ENCODE measurements around the gene SH3BGR.

SH3BGR gene

DNA sequence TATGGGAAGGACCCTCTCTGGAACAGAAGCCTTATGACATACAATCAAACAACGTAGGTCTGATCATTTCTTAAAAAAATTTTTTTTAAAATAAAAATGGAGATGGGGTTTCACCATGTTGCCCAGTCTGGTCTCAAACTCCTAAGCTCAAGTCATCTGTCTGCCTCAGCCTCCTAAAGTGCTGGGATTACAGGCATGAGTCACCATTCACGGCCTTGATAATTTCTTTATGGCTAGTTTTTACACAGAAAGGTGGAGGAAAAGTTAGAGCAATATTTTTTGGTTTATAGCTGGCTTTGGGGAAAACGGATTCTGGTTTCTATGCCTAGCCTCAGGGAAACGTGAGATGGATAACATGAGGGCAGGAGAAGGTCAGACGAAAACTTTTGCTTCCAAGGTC is 91.0 kb downstream of the SH3BGR start:
- no peak overlapping the region for H3K4me3 ChIP-seq (ENCODE audit: control insufficient read depth in 1 of 7, extremely low read depth in 1 of 7, insufficient read depth in 4 of 7, low read depth in 2 of 7, low read length in 6 of 7)
- WGBS (ENCODE audit: insufficient coverage): 97% methylated on average over 3 of the region's 5 CpGs
- no peaks in the 10 kb centered on the region for H3K36me3 ChIP-seq (ENCODE audit: control insufficient read depth in 4 of 4, insufficient read depth in 4 of 4, low read length in 3 of 4)
- peaks cover 0 to 4% (median 2%) of the 10 kb centered on the region in 5 experiments for H3K9me3 ChIP-seq (ENCODE audit: control extremely low read depth in 1 of 5, control insufficient read depth in 4 of 5, insufficient read depth in 2 of 5, low read depth in 1 of 5, low read length in 4 of 5)
- H3K4me1 ChIP-seq (ENCODE audit: control extremely low read depth in 1 of 4, control insufficient read depth in 4 of 4, insufficient read depth in 4 of 4, low read length in 3 of 4): no peaks in the 10 kb centered on the region
- POLR2A ChIA-PET: no interaction called here
- CTCF ChIA-PET: no interaction called here
- peaks cover 0 to 9% (median 0%) of the 10 kb centered on the region in 5 experiments for H3K27me3 ChIP-seq (replicated peaks in 2 of 5; ENCODE audit: control insufficient read depth in 4 of 5, insufficient read depth in 5 of 5, low read length in 4 of 5)
- no peak overlapping the region for H3K27ac ChIP-seq (ENCODE audit: insufficient read depth in 1 of 2, low read depth in 1 of 2, low read length in 2 of 2, poor library complexity in 1 of 2, severe bottlenecking in 2 of 2)
- DNase-seq: no peak

DNA sequence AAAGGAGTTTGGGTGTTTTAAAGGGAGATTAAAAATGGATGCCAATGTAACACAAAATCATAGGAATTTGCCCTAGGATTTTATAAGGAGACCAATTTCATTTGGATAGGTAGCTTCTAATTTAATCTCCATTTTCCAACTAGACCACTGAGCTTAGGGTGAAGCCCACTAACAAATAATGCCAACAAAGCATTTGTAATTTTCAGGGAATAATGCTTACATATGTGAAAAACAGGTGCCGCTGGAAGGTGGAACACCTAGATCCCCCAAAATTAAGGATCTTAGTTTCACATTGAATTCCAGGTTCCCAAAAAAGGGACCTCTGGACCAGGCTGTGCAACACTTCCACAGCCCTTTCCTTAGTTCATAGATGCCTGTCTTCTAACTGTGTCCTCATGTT is 94.8 kb downstream of the SH3BGR start:
- Histone ChIP-seq H3K4me1 (ENCODE audit: control extremely low read depth in 1 of 4, control insufficient read depth in 4 of 4, insufficient read depth in 4 of 4, low read length in 3 of 4) (no peaks in the 10 kb centered on the region), H3K27ac (ENCODE audit: insufficient read depth in 1 of 2, low read depth in 1 of 2, low read length in 2 of 2, poor library complexity in 1 of 2, severe bottlenecking in 2 of 2) (no peak overlapping the region), H3K4me3 (ENCODE audit: control insufficient read depth in 1 of 7, extremely low read depth in 1 of 7, insufficient read depth in 4 of 7, low read depth in 2 of 7, low read length in 6 of 7) (no peak overlapping the region), H3K36me3 (ENCODE audit: control insufficient read depth in 4 of 4, insufficient read depth in 4 of 4, low read length in 3 of 4) (no peaks in the 10 kb centered on the region), H3K27me3 (replicated peaks in 2 of 5; ENCODE audit: control insufficient read depth in 4 of 5, insufficient read depth in 5 of 5, low read length in 4 of 5) (no peaks in the 10 kb centered on the region), H3K9me3 (ENCODE audit: control extremely low read depth in 1 of 5, control insufficient read depth in 4 of 5, insufficient read depth in 2 of 5, low read depth in 1 of 5, low read length in 4 of 5) (peaks cover 0 to 4% (median under 1%) of the 10 kb centered on the region in 5 experiments)
- CTCF ChIA-PET: no interaction called here
- WGBS (ENCODE audit: insufficient coverage): no CpG with 5 or more reads among the region's 1 CpG
- POLR2A ChIA-PET: no interaction called here
- DNase-seq: no peak

DNA sequence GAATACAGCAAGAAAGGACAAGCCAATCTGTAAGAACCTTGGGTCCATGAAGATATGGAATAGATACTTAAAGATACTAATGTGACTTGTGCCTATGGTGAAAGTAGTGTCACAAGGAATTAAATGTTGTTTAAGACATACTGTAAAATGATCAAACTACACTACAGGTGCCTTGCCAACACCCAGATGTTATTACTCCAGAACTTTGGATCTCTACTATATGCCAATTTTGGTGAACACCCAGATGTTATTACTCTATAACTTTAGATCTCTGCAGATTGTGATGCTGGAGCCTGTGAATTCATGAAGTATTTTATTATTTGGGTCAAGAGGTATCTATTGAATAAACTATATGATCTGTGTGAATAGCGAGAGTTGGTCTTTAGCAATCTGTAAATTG is 101.1 kb downstream of the SH3BGR start:
- Histone ChIP-seq H3K9me3 (ENCODE audit: control extremely low read depth in 1 of 5, control insufficient read depth in 4 of 5, insufficient read depth in 2 of 5, low read depth in 1 of 5, low read length in 4 of 5) (peaks cover 0 to 4% (median 0%) of the 10 kb centered on the region in 5 experiments), H3K27me3 (replicated peaks in 2 of 5; ENCODE audit: control insufficient read depth in 4 of 5, insufficient read depth in 5 of 5, low read length in 4 of 5) (peaks cover 0 to 7% (median 0%) of the 10 kb centered on the region in 5 experiments), H3K27ac (ENCODE audit: insufficient read depth in 1 of 2, low read depth in 1 of 2, low read length in 2 of 2, poor library complexity in 1 of 2, severe bottlenecking in 2 of 2) (no peak overlapping the region), H3K36me3 (ENCODE audit: control insufficient read depth in 4 of 4, insufficient read depth in 4 of 4, low read length in 3 of 4) (no peaks in the 10 kb centered on the region), H3K4me1 (ENCODE audit: control extremely low read depth in 1 of 4, control insufficient read depth in 4 of 4, insufficient read depth in 4 of 4, low read length in 3 of 4) (no peaks in the 10 kb centered on the region), H3K4me3 (ENCODE audit: control insufficient read depth in 1 of 7, extremely low read depth in 1 of 7, insufficient read depth in 4 of 7, low read depth in 2 of 7, low read length in 6 of 7) (no peak overlapping the region)
- WGBS (ENCODE audit: insufficient coverage): no CpG with 5 or more reads among the region's 1 CpG
- CTCF ChIA-PET: no interaction called here
- POLR2A ChIA-PET: no interaction called here
- DNase-seq: no peak

DNA sequence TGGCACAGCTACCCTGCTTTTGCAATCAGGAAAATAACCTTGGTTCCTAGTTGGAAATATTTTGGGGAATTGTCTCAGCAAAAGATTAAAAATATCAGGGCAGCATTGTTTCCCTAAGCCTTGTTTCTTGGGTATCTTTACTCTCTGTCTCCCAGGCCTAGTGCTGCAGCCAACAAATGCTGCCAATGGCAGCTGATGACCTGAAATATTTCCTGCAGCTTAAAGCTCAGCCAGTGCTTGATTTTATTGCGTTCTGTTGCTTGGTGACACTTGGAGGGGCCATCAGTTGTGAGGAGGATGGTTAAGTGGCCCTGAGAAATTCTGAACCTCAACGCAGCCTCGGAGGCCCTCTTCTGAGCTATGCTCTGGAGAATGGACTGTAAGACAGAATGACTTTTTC is 101.6 kb downstream of the SH3BGR start:
- DNase-seq: no peak
- H3K4me3 ChIP-seq (ENCODE audit: control insufficient read depth in 1 of 7, extremely low read depth in 1 of 7, insufficient read depth in 4 of 7, low read depth in 2 of 7, low read length in 6 of 7): no peak overlapping the region
- H3K4me1 ChIP-seq (ENCODE audit: control extremely low read depth in 1 of 4, control insufficient read depth in 4 of 4, insufficient read depth in 4 of 4, low read length in 3 of 4): no peaks in the 10 kb centered on the region
- peaks cover 0 to 7% (median 0%) of the 10 kb centered on the region in 5 experiments for H3K27me3 ChIP-seq (replicated peaks in 2 of 5; ENCODE audit: control insufficient read depth in 4 of 5, insufficient read depth in 5 of 5, low read length in 4 of 5)
- H3K27ac ChIP-seq (ENCODE audit: insufficient read depth in 1 of 2, low read depth in 1 of 2, low read length in 2 of 2, poor library complexity in 1 of 2, severe bottlenecking in 2 of 2): no peak overlapping the region
- H3K36me3 ChIP-seq (ENCODE audit: control insufficient read depth in 4 of 4, insufficient read depth in 4 of 4, low read length in 3 of 4): no peaks in the 10 kb centered on the region
- peaks cover 0 to 4% (median 0%) of the 10 kb centered on the region in 5 experiments for H3K9me3 ChIP-seq (ENCODE audit: control extremely low read depth in 1 of 5, control insufficient read depth in 4 of 5, insufficient read depth in 2 of 5, low read depth in 1 of 5, low read length in 4 of 5)
- ChIA-PET CTCF (no interaction called here), POLR2A (no interaction called here)
- WGBS (ENCODE audit: insufficient coverage): 20% methylated on average over 2 of the region's 3 CpGs

DNA sequence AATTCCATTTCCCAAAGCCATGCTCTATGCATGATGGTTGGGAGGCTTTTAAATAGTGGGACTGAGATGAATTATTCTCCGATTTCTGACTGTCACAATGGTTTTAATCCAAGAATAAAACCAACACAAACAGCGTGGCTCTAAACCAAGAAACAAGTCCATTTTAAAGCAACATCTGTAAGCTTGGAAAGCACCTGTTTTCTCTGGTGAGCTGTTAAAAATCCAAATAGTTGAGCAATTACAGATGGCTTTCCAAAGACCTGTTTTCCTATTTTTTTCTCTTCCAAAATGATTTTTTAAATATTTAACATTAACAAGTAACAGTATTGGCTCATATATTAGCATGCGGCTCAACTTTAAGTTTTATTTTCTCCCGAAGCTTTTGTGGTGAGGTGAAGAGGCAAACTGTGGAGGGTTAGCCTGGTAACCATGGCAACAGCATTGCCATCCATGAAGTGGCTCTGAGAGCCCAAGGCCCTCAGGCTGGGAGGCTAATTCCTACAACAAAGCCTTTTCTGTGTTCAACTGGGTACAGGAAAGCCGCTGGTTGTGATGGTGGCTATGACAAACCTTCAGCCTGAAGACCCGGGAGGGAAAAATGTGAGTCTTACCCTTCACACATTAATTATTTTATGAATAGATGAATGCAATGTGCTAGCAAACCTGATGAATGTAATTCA is 104.3 kb downstream of the SH3BGR start:
- DNase-seq: no peak
- 70% methylated on average over 2 of the region's 6 CpGs for WGBS (ENCODE audit: insufficient coverage)
- H3K9me3 ChIP-seq (ENCODE audit: control extremely low read depth in 1 of 5, control insufficient read depth in 4 of 5, insufficient read depth in 2 of 5, low read depth in 1 of 5, low read length in 4 of 5): peaks cover 0 to 4% (median 0%) of the 10 kb centered on the region in 5 experiments
- ChIA-PET POLR2A (no interaction called here), CTCF (no interaction called here)
- peaks cover 0 to 7% (median 0%) of the 10 kb centered on the region in 5 experiments for H3K27me3 ChIP-seq (replicated peaks in 2 of 5; ENCODE audit: control insufficient read depth in 4 of 5, insufficient read depth in 5 of 5, low read length in 4 of 5)
- no peaks in the 10 kb centered on the region for H3K4me1 ChIP-seq (ENCODE audit: control extremely low read depth in 1 of 4, control insufficient read depth in 4 of 4, insufficient read depth in 4 of 4, low read length in 3 of 4)
- no peaks in the 10 kb centered on the region for H3K36me3 ChIP-seq (ENCODE audit: control insufficient read depth in 4 of 4, insufficient read depth in 4 of 4, low read length in 3 of 4)
- H3K4me3 ChIP-seq (ENCODE audit: control insufficient read depth in 1 of 7, extremely low read depth in 1 of 7, insufficient read depth in 4 of 7, low read depth in 2 of 7, low read length in 6 of 7): no peak overlapping the region
- H3K27ac ChIP-seq (ENCODE audit: insufficient read depth in 1 of 2, low read depth in 1 of 2, low read length in 2 of 2, poor library complexity in 1 of 2, severe bottlenecking in 2 of 2): no peak overlapping the region

DNA sequence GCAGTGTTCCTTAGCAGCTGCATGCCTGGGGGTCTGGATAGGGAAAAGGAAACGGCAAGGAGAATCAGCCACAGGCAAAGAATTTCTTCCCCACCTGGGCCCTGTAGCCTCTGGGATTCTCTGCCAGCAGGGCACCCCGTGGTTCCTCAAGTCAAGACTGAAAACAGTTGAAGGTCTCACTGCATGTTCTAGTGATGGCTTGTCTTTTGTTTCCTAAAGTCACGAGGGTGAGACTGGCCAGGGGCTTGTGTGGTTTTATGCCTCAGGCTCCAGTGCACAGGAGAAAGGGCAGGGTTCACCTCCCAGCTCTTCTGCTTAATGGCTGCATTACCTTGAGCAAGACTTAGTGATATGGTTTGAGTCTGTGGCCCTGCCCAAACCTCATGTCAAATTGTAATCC is 107.7 kb downstream of the SH3BGR start:
- Histone ChIP-seq H3K27me3 (replicated peaks in 2 of 5; ENCODE audit: control insufficient read depth in 4 of 5, insufficient read depth in 5 of 5, low read length in 4 of 5) (peaks cover 0 to 12% (median 0%) of the 10 kb centered on the region in 5 experiments), H3K4me1 (ENCODE audit: control extremely low read depth in 1 of 4, control insufficient read depth in 4 of 4, insufficient read depth in 4 of 4, low read length in 3 of 4) (no peaks in the 10 kb centered on the region), H3K9me3 (ENCODE audit: control extremely low read depth in 1 of 5, control insufficient read depth in 4 of 5, insufficient read depth in 2 of 5, low read depth in 1 of 5, low read length in 4 of 5) (no peaks in the 10 kb centered on the region), H3K4me3 (ENCODE audit: control insufficient read depth in 1 of 7, extremely low read depth in 1 of 7, insufficient read depth in 4 of 7, low read depth in 2 of 7, low read length in 6 of 7) (no peak overlapping the region), H3K36me3 (ENCODE audit: control insufficient read depth in 4 of 4, insufficient read depth in 4 of 4, low read length in 3 of 4) (no peaks in the 10 kb centered on the region), H3K27ac (ENCODE audit: insufficient read depth in 1 of 2, low read depth in 1 of 2, low read length in 2 of 2, poor library complexity in 1 of 2, severe bottlenecking in 2 of 2) (no peak overlapping the region)
- POLR2A ChIA-PET: no interaction called here
- CTCF ChIA-PET: no interaction called here
- DNase-seq: no peak
- 63% methylated on average over 3 of the region's 3 CpGs for WGBS (ENCODE audit: insufficient coverage)

DNA sequence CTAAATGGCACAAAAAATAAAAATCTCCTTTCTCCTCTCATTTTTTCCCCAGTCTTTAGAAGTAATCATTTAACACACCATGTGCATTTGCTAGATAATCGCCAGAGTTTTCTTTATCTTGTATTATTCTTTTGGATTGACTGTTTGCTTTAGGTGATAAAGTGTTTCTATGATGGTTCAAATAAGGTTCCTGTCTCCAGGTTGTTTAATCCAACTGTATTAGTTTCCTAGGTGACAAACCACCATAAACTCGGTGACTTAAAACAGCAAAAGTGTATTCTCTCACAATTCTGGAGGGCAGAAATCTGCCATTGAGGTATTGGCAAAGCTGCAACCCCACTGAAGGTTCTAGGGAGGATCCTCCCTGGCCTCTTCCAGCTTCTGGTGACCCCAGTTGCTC is 109.4 kb downstream of the SH3BGR start:
- ChIA-PET POLR2A (no interaction called here), CTCF (no interaction called here)
- Histone ChIP-seq H3K36me3 (ENCODE audit: control insufficient read depth in 4 of 4, insufficient read depth in 4 of 4, low read length in 3 of 4) (no peaks in the 10 kb centered on the region), H3K4me1 (ENCODE audit: control extremely low read depth in 1 of 4, control insufficient read depth in 4 of 4, insufficient read depth in 4 of 4, low read length in 3 of 4) (no peaks in the 10 kb centered on the region), H3K27ac (ENCODE audit: insufficient read depth in 1 of 2, low read depth in 1 of 2, low read length in 2 of 2, poor library complexity in 1 of 2, severe bottlenecking in 2 of 2) (no peak overlapping the region), H3K27me3 (replicated peaks in 2 of 5; ENCODE audit: control insufficient read depth in 4 of 5, insufficient read depth in 5 of 5, low read length in 4 of 5) (peaks cover 0 to 12% (median 0%) of the 10 kb centered on the region in 5 experiments), H3K4me3 (ENCODE audit: control insufficient read depth in 1 of 7, extremely low read depth in 1 of 7, insufficient read depth in 4 of 7, low read depth in 2 of 7, low read length in 6 of 7) (no peak overlapping the region), H3K9me3 (ENCODE audit: control extremely low read depth in 1 of 5, control insufficient read depth in 4 of 5, insufficient read depth in 2 of 5, low read depth in 1 of 5, low read length in 4 of 5) (no peaks in the 10 kb centered on the region)
- WGBS (ENCODE audit: insufficient coverage): 100% methylated on average over 1 of the region's 2 CpGs
- DNase-seq: no peak
